OCI-LY3 (cell line): Measurements from ENCODE around the gene LACTBL1.

ENCODE experiments used
- EZH2phosphoT487 ChIP-seq: fragments of 200-600 bp; shearing (Covaris generic); IDR thresholded peaks from 2 replicates; pipeline ENCODE4 v1.6.1; 2018; ENCODE audit warnings: antibody characterized with exemption, mixed run types, low read depth
- TF ChIP-seq, protein P1 (sequence below): fragments of 200-600, 300-600 bp; sonication (generic); IDR thresholded peaks from 2 replicates; pipeline ENCODE4 v1.5.1; 2014; ENCODE audit warnings: antibody characterized with exemption, low read length, low read depth

DNA sequence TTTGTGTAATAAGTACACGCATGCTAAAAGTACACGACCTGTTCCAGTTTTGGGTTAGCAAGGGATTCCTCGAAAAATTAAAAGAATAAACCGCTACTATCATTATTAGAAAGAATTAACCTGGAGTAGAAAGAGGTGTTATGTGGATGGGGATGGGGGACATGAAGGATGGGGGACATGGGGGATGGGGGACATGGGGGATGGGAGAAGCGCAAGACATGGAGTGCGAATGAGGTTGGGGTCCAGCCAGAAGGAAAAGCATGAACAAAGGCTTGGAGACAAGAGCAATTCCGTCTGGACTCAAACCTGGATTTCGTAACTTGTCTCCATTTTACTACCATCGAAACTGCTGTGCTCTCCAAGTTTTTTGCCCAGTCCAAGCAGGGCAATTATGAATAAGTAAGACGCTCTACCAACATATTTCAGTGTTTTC is 46.0 kb upstream of the LACTBL1 start:
- TF ChIP-seq, protein P1, sequence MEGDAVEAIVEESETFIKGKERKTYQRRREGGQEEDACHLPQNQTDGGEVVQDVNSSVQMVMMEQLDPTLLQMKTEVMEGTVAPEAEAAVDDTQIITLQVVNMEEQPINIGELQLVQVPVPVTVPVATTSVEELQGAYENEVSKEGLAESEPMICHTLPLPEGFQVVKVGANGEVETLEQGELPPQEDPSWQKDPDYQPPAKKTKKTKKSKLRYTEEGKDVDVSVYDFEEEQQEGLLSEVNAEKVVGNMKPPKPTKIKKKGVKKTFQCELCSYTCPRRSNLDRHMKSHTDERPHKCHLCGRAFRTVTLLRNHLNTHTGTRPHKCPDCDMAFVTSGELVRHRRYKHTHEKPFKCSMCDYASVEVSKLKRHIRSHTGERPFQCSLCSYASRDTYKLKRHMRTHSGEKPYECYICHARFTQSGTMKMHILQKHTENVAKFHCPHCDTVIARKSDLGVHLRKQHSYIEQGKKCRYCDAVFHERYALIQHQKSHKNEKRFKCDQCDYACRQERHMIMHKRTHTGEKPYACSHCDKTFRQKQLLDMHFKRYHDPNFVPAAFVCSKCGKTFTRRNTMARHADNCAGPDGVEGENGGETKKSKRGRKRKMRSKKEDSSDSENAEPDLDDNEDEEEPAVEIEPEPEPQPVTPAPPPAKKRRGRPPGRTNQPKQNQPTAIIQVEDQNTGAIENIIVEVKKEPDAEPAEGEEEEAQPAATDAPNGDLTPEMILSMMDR: no peak
- TF ChIP-seq EZH2phosphoT487: no peak
